ACHN (cell line): Measurements from ENCODE around the gene CTBP2.

ENCODE experiments used
- DNase-seq: peaks from one replicate; pipeline ENCODE4 v3.0.0-alpha.2; 2015
- in situ Hi-C: cut with HindIII; loops from 2 replicates; pipeline ENCODE4 v1.10.0; 2017; ENCODE audit warnings: low sequenced_read_pairs, low pct_ligation_motif_present, low pct_unique_long_range_greater_than_20kb

Gene CTBP2

GRCh38 chr10:125043841-125044658 is 116.3 kb downstream of the CTBP2 start:
- in situ Hi-C loops: no loop called here
- DNase-seq: no peak

- DNase-seq: no peak
- in situ Hi-C loops: no loop called here
Measured at GRCh38 chr10:125041856-125042506, 118.4 kb downstream of the CTBP2 start.

DNA sequence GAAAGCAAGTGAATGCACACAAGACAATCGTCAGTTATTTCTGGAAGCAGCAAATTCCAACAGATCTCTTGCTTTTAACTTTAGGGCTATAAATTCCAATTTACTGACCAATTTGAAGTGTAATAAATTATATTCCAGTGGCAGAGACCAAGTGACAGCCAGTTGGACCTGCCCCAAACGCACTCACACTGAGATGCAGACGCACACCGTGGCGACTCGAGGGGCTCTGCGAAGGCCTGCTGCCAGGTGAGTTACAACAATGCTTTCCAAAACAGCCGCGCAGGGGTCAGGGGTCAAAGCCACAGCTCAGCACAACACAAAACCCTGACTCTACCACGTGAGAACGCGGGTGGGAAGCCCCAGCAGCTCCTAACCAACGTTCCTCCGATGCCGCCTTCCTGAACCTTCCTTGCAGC is 121.0 kb downstream of the CTBP2 start:
- in situ Hi-C loops: no loop called here
- no peak for DNase-seq

GRCh38 chr10:125038637-125039036 is 121.7 kb downstream of the CTBP2 start:
- peak; percentile 68 for DNase-seq
- in situ Hi-C loops: no loop called here

GRCh38 chr10:125037145-125037877 is 123.1 kb downstream of the CTBP2 start:
- DNase-seq: peak; percentile 88
- in situ Hi-C loops: no loop called here

- DNase-seq: no peak
- in situ Hi-C loops: no loop called here
Measured at GRCh38 chr10:125035588-125036295, 124.6 kb downstream of the CTBP2 start.

DNA sequence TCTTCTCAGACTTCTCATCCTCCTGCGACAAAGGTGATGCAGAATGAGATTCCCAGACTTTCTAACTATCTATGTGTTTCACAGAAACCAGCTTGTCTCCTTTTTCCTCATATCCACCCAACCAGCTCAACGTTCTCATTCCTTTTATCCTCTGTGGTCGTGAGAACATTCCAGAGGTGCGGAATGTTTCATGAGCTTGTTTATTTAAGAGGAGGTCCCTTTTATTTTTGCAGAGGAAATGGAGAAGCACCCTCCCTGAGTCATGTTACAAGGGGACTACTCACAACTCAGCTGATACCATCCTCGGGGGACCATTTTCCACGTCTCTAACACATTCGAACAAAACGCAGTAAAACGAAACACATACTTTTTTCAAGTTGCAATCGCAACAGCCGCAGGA is 125.2 kb downstream of the CTBP2 start:
- peak; percentile 79 for DNase-seq
- in situ Hi-C loops: no loop called here

- in situ Hi-C loops: no loop called here
- no peak for DNase-seq
Measured at GRCh38 chr10:125034675-125035074, 125.7 kb downstream of the CTBP2 start.

- in situ Hi-C loops: no loop called here
- DNase-seq: no peak
Measured at GRCh38 chr10:125033146-125033924, 127.0 kb downstream of the CTBP2 start.

DNA sequence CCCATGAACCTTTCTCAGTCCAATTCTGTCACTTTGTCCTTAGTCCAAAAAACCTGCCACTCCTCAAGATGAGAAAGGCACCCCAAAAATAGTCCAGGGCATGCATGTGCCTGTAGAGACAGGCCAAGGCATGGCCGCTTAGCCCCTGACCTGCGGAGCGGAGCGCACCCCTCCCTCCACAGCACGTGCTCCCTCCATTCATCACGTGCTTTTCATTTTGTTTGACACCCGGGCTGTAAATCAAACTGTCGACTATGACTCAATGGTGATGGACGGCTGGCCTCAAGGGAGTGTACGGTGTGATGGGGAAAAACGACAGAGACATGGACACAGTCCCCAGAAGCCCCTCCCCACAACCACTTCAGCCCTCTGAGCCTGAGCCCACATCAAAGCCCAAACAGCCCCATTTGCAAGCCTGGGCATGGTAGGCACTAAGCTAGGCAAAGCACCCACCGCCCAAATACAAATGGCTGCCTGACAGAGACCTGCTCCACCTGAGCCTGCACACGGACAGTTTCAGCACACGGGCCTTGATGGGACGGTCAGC is 127.8 kb downstream of the CTBP2 start:
- in situ Hi-C loops: no loop called here
- no peak for DNase-seq

GRCh38 chr10:125030567-125031197 is 129.7 kb downstream of the CTBP2 start:
- DNase-seq: no peak
- in situ Hi-C loops: no loop called here

- no peak for DNase-seq
- in situ Hi-C loops: no loop called here
Measured at GRCh38 chr10:125029584-125030242, 130.7 kb downstream of the CTBP2 start.

DNA sequence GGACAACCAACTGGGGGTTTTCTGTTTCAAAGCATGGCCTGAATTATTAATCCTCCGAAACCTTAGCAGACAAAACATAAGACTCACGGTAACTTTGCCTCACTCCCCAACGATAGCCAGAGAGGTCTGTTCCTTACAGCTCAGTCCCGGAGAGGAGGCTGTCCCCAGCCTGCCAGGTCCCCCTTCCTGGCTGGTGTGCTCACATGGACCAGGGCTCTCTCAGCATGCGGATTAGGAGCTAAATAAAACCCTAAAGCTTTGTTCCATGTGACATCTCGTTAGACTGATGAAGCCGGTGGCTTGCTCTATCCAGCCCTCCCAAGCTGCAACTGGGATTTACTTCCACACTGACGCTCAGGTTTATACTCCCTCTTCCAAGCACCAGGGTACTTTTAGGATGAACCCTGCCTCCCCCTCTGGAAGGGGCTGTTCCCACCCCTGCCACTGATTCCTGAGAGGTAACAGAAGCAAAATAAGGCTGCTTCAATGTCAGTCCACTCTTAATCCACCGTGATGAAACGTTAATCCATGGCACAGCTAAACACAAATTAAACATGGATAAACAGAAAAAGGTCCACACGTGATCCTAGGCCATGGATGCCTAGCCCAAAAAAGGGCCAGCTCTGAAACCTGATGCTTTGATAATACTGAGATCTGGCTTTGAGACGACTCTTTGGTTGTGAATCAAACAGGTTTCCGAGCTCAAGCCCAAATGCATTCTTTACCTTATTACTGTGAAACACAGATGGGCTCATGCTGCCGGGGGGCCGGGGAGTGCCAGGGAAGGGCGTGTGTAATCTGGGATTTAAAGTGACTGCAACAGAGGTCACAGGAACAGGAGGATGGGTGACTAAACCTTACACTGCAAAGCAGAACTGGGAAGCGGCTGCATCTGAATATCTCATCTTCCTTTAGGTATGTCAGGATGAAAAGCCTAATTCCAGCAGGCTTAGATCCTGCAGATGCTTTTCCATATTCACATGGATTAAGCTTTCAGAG is 132.2 kb downstream of the CTBP2 start:
- in situ Hi-C loops: no loop called here
- DNase-seq: no peak

DNA sequence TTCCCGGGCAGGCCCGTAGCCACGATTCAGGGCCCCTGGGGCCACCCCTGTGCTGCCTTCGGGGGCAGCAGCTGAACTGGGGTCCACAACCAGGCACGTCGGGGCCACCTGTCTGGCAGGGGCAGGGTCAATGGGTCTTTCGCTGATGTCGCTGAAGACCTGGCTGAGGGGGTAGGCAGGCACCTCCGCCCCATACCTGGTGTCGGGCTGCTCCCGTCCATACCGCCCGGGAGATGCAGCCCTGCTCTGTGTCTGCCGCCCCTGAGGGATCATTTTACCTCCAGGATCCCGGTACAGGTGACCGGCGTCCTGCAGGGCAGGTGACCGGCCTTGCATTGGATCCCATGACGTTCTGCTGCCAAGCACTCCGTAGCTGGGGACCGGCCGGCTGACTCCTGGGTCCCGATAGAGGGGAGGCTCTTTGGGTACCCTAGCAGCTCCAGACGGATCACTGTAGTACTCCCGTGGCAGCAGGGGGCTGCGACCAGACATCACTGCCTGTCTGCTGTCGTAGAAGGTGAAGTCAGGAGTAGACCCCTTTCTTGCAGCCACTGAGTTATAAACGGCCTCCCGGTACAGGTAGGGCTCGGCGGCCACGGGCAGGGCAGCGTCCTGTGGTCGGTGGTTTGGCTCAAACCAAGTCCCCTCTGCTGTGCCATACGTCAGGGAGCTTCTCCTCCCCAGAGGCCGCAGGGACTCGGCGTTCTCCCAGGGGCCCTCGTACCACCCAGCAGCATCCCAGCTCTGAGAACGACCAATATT is 133.2 kb downstream of the CTBP2 start:
- in situ Hi-C loops: no loop called here
- no peak for DNase-seq
